GM21381 (cell line): ENCODE measurements around the gene TECR.
"Not testable (repeated sequence)": the region's sequence is repeated elsewhere in the genome, so short reads cannot be mapped to it uniquely, and the experiment has no call there.

Experiments used
- ATAC-seq: cut with Tn5 transposase; IDR thresholded peaks from one replicate; pipeline ENCODE4 v1.9.1; 2021; ENCODE audit warnings: mild to moderate bottlenecking, moderate library complexity; ENCODE audit not compliant: unreplicated experiment

Gene TECR

GRCh38 chr19:14580623-14581237 is 51.3 kb downstream of the TECR start:
- ATAC-seq: no peak

- peak; percentile 33 for ATAC-seq
These were observed 53.5 kb downstream of the TECR start, which contains the start of gene CLEC17A for GRCh38 chr19:14582894-14583340. TSS of gene CLEC17A (plus strand) at chr19:14583084. CDS start at chr19:14583161, 77 bp downstream.

GRCh38 chr19:14584372-14584771 is 55.0 kb downstream of the TECR start:
- not testable (repeated sequence) for ATAC-seq

- ATAC-seq: peak; percentile 66
These were observed 55.8 kb downstream of the TECR start for GRCh38 chr19:14585187-14585586.

GRCh38 chr19:14589433-14589832 is 60.0 kb downstream of the TECR start:
- ATAC-seq: not testable (repeated sequence)

GRCh38 chr19:14595558-14595957 is 66.2 kb downstream of the TECR start:
- ATAC-seq: no peak

- ATAC-seq: no peak
These were observed 70.3 kb downstream of the TECR start for GRCh38 chr19:14599548-14600147.

GRCh38 chr19:14603990-14604387 is 74.6 kb downstream of the TECR start:
- ATAC-seq: peak; percentile 85

GRCh38 chr19:14606627-14607026 is 77.2 kb downstream of the TECR start:
- no peak for ATAC-seq

- ATAC-seq: no peak
These were observed 81.7 kb downstream of the TECR start for GRCh38 chr19:14611051-14611450.

GRCh38 chr19:14612242-14612641 is 82.8 kb downstream of the TECR start:
- not testable (repeated sequence) for ATAC-seq

GRCh38 chr19:14612657-14613056 is 83.3 kb downstream of the TECR start:
- ATAC-seq: no peak

GRCh38 chr19:14613399-14614098 is 84.2 kb downstream of the TECR start:
- ATAC-seq: not testable (repeated sequence)

- peak; percentile 61 for ATAC-seq
These were observed 84.7 kb downstream of the TECR start for GRCh38 chr19:14614099-14614412.
